GM23248 (cell line): ENCODE results near the gene ZNF429. TPM values are rescaled to one million over a fixed set of nuclear protein-coding genes. Genes with fewer than 3 reads are reported as not detected.

Experiments
- DNase-seq: peaks from one replicate; pipeline ENCODE4 v3.0.0-alpha.2; 2015
- H2AFZ ChIP-seq: fragments of 200-600 bp; sonication (generic); 2 replicates; pipeline ENCODE4 v1.6.1; 2016; ENCODE audit warnings: antibody characterized with exemption
- H3F3A ChIP-seq: fragments of 200-600 bp; sonication (generic); 2 replicates; pipeline ENCODE4 v1.6.1; 2016; ENCODE audit warnings: mild to moderate bottlenecking, antibody characterized with exemption, mixed run types; ENCODE audit not compliant: insufficient read depth
- H3K27ac ChIP-seq: fragments of 200-600 bp; sonication (generic); 2 replicates; pipeline ENCODE4 v1.5.1; 2016; ENCODE audit warnings: mild to moderate bottlenecking
- H3K27me3 ChIP-seq: fragments of 200-600 bp; sonication (generic); replicated peaks from 2 replicates; pipeline ENCODE4 v1.6.1; 2016; ENCODE audit warnings: mild to moderate bottlenecking; ENCODE audit not compliant: insufficient read depth
- H3K36me3 ChIP-seq: fragments of 200-600 bp; sonication (generic); 2 replicates; pipeline ENCODE4 v1.6.1; 2016; ENCODE audit warnings: low read depth, mild to moderate bottlenecking
- H3K4me1 ChIP-seq: fragments of 200-600 bp; sonication (generic); 2 replicates; pipeline ENCODE4 v1.6.1; 2016; ENCODE audit warnings: mild to moderate bottlenecking; ENCODE audit not compliant: insufficient read depth
- H3K4me2 ChIP-seq: fragments of 200-600 bp; sonication (generic); one replicate; pipeline ENCODE4 v1.6.1; 2016; ENCODE audit warnings: mild to moderate bottlenecking; ENCODE audit not compliant: unreplicated experiment
- H3K4me3 ChIP-seq: fragments of 200-600 bp; sonication (generic); 2 replicates; pipeline ENCODE4 v1.5.1; 2016; ENCODE audit warnings: mild to moderate bottlenecking
- H3K79me2 ChIP-seq: fragments of 200-600 bp; sonication (generic); 2 replicates; pipeline ENCODE4 v1.6.1; 2016; ENCODE audit warnings: mild to moderate bottlenecking; ENCODE audit not compliant: insufficient read depth
- H3K9ac ChIP-seq: fragments of 200-600 bp; sonication (generic); 2 replicates; pipeline ENCODE4 v1.6.1; 2016; ENCODE audit warnings: mild to moderate bottlenecking
- H3K9me2 ChIP-seq: fragments of 200-600 bp; sonication (generic); 2 replicates; pipeline ENCODE4 v1.6.1; 2016; ENCODE audit warnings: mixed run types, mild to moderate bottlenecking, moderate library complexity; ENCODE audit not compliant: insufficient read depth
- H3K9me3 ChIP-seq: fragments of 200-600 bp; sonication (generic); one replicate; pipeline ENCODE4 v1.6.1; 2017; ENCODE audit warnings: low read depth
- H4K20me1 ChIP-seq: fragments of 200-600 bp; sonication (generic); 2 replicates; pipeline ENCODE4 v1.6.0; 2016; ENCODE audit not compliant: insufficient read depth
- EZH2 ChIP-seq: fragments of 200-600 bp; sonication (generic); IDR thresholded peaks from 2 replicates; pipeline ENCODE4 v1.6.1; 2018; ENCODE audit warnings: antibody characterized with exemption, mild to moderate bottlenecking; ENCODE audit not compliant: insufficient read depth, poor library complexity, severe bottlenecking
- EZH2phosphoT487 ChIP-seq: fragments of 200-600 bp; sonication (generic); IDR thresholded peaks from 2 replicates; pipeline ENCODE4 v1.6.1; 2018; ENCODE audit warnings: antibody characterized with exemption, moderate library complexity, mild to moderate bottlenecking, low read depth; ENCODE audit not compliant: insufficient read depth
- WGBS, 2 experiments: methylation state at CpG; one replicate each; pipeline ENCODE4 v1.1.6; 2015 to 2017; ENCODE audit warnings: low lambda C conversion rate in 2 of 2, low coverage in 1 of 2; ENCODE audit errors: missing lambda C conversion rate in 2 of 2; 5-methylcytosine and 5-hydroxymethylcytosine counted together
- in situ Hi-C: fragments of 300-500 bp; cut with MboI; formaldehyde crosslinking; loops from 2 replicates; pipeline ENCODE4 v1.15.0; 2020
- polyA plus RNA-seq: library from polyadenylated mRNA; unstranded; fragments of >200 nt; fragmentation: Nextera tagmentation; extraction: Ambion mirVana; gene quantifications from 2 replicates; pipeline ENCODE4 v1.2.1, GENCODE V29; 2016
- total RNA-seq: library from RNA; depleted of rRNA; stranded (reverse); fragments of >200 nt; shearing (Covaris generic); gene quantifications from 2 replicates; pipeline ENCODE4 v1.2.3, GENCODE V29; 2014

The ZNF429 gene
- total and polyA plus RNA-seq, 2 experiments from 2014 or later, result 6.1 to 8.1 TPM

DNA sequence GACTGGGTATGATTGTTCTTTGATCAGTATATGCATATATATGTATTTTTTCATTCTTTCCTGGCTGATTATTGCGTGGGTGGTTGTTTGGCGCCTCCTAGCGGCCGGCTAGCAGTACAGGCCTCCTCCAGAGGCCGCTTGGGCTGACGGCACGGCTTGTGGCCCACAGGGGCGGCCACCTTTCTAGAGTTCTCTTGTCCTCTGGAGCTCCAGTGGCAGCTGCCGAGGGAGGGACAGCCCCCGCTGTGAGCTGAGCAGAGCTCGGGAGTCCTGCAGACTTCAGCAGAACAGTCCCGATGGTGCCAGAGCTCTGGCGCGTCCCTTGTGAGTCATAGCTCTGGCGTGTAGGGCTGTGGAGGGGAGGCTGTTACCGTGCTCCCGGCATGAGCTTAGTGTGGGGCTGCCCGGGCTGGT lies 22.5 kb upstream of the ZNF429 start:
- H3K79me2 ChIP-seq, result no peaks in the 10 kb centered on the region
- in situ Hi-C loops, result no loop called here
- no peaks in the 10 kb centered on the region for H3K36me3 ChIP-seq
- no peaks in the 10 kb centered on the region for H3K4me1 ChIP-seq
- H3K4me2 ChIP-seq, result no peak overlapping the region
- no peak overlapping the region for H3K27ac ChIP-seq
- no peak overlapping the region for H3K4me3 ChIP-seq
- peak; percentile 33 for DNase-seq
- no peaks in the 10 kb centered on the region for H4K20me1 ChIP-seq
- H3F3A ChIP-seq, result no peaks in the 10 kb centered on the region
- H3K27me3 ChIP-seq, result no peaks in the 10 kb centered on the region
- no peak overlapping the region for H2AFZ ChIP-seq
- no peak overlapping the region for H3K9ac ChIP-seq
- TF ChIP-seq EZH2phosphoT487, result no peak
- no peak for TF ChIP-seq EZH2
- no peaks in the 10 kb centered on the region for H3K9me3 ChIP-seq
- H3K9me2 ChIP-seq, result no peaks in the 10 kb centered on the region
- 73 to 82% methylated on average over 16 to 18 of the region's 18 CpGs for whole genome bisulfite sequencing, 2 experiments

GRCh38 chr19:21483589-21484170 lies 21.7 kb upstream of the ZNF429 start:
- Histone ChIP-seq H3K9me2 (no peaks in the 10 kb centered on the region), H3K9me3 (no peaks in the 10 kb centered on the region), H3K27me3 (no peaks in the 10 kb centered on the region), H3K27ac (no peak overlapping the region), H3K4me2 (no peak overlapping the region), H3K36me3 (no peaks in the 10 kb centered on the region), H3K9ac (no peak overlapping the region), H4K20me1 (no peaks in the 10 kb centered on the region), H2AFZ (no peak overlapping the region), H3K79me2 (no peaks in the 10 kb centered on the region), H3K4me1 (no peaks in the 10 kb centered on the region), H3K4me3 (no peak overlapping the region), H3F3A (no peaks in the 10 kb centered on the region)
- WGBS, 2 experiments, result 86 to 92% methylated on average over 20 to 43 of the region's 43 CpGs
- no peak for TF ChIP-seq EZH2phosphoT487
- TF ChIP-seq EZH2, result no peak
- in situ Hi-C loops, result no loop called here
- DNase-seq, result peak; percentile 8

DNA sequence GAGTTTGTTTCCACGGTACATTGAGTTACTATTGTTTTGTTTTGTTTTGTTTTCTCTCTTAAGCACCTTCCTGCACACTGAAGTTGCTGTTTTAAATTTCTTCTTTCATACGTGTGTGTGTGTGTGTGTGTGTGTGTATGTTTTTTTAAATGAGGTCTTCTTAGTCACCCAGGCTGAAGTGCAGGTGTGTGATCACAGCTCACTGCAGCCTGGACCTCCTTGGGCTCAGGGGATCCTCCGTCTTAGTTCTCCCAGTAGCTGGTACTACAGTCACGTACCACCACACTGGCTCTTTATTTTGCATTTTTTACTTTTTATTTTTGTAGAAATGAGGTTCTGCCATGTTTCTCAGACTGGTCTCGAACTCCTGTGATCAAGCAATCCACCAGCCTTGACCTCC lies 20.8 kb upstream of the ZNF429 start:
- 61 to 66% methylated on average over 5 of the region's 5 CpGs for WGBS, 2 experiments

DNA sequence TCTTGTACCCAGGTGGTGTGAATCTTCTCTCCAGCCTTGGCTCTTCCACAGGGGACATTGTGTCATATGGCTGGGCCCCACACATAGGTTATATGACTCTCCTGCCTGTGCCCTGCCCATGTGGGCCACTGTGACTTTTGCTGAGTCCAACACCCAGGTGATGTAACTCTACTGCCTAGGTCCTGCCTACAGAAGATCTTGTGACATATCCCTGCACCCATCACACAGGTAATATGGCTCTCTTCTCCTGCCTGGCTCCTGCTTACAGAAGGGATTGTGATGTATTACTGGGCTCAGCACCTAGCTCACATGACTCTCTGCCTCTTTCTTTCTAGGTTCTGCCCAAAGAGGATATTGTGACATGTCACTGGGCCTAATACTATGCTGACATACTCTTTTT lies 19.5 kb upstream of the ZNF429 start:
- in situ Hi-C loops, result no loop called here

More for the DNA sequence above, 20.8 kb upstream of the ZNF429 start:
- H3F3A ChIP-seq, result no peaks in the 10 kb centered on the region
- H3K4me1 ChIP-seq, result no peaks in the 10 kb centered on the region
- no peak overlapping the region for H3K9ac ChIP-seq
- H3K79me2 ChIP-seq, result no peaks in the 10 kb centered on the region
- no peak for DNase-seq
- H3K4me2 ChIP-seq, result no peak overlapping the region
- no peaks in the 10 kb centered on the region for H3K27me3 ChIP-seq
- no peaks in the 10 kb centered on the region for H4K20me1 ChIP-seq
- H2AFZ ChIP-seq, result no peak overlapping the region
- no peaks in the 10 kb centered on the region for H3K36me3 ChIP-seq
- TF ChIP-seq EZH2 (no peak), EZH2phosphoT487 (no peak)
- no peak overlapping the region for H3K27ac ChIP-seq
- no peak overlapping the region for H3K4me3 ChIP-seq
- H3K9me3 ChIP-seq, result no peaks in the 10 kb centered on the region
- H3K9me2 ChIP-seq, result no peaks in the 10 kb centered on the region
- in situ Hi-C loops, result no loop called here

GRCh38 chr19:21487969-21488368 lies 17.4 kb upstream of the ZNF429 start:
- Histone ChIP-seq H3K27ac (no peak overlapping the region), H4K20me1 (no peaks in the 10 kb centered on the region), H3K27me3 (no peaks in the 10 kb centered on the region), H3F3A (no peaks in the 10 kb centered on the region), H3K36me3 (no peaks in the 10 kb centered on the region), H2AFZ (no peak overlapping the region), H3K9ac (no peak overlapping the region), H3K4me1 (no peaks in the 10 kb centered on the region), H3K4me2 (no peak overlapping the region), H3K9me3 (no peaks in the 10 kb centered on the region), H3K79me2 (no peaks in the 10 kb centered on the region), H3K9me2 (no peaks in the 10 kb centered on the region), H3K4me3 (no peak overlapping the region)
- TF ChIP-seq EZH2phosphoT487 (no peak), EZH2 (no peak)
- no peak for DNase-seq
- 81 to 83% methylated on average over 1 of the region's 1 CpG for WGBS, 2 experiments
- in situ Hi-C loops, result no loop called here

More for the DNA sequence above, 19.5 kb upstream of the ZNF429 start:
- Histone ChIP-seq H3K79me2 (no peaks in the 10 kb centered on the region), H3K9ac (no peak overlapping the region), H3K4me1 (no peaks in the 10 kb centered on the region), H4K20me1 (no peaks in the 10 kb centered on the region), H3K36me3 (no peaks in the 10 kb centered on the region), H3K27ac (no peak overlapping the region), H3K27me3 (no peaks in the 10 kb centered on the region), H3K9me2 (no peaks in the 10 kb centered on the region), H3K9me3 (no peaks in the 10 kb centered on the region), H3K4me3 (no peak overlapping the region), H2AFZ (no peak overlapping the region), H3K4me2 (no peak overlapping the region), H3F3A (no peaks in the 10 kb centered on the region)
- DNase-seq, result no peak
- TF ChIP-seq EZH2, result no peak
- TF ChIP-seq EZH2phosphoT487, result no peak
